ENCODE measurements around the gene CST7. TPM values are rescaled to one million over a fixed set of nuclear protein-coding genes. Genes with fewer than 3 reads are reported as not detected.
A peak's percentile ranks its signal among the peaks of the same experiment; 100 is the strongest.

The CST7 gene
- polyA plus RNA-seq (2011; rRNA removed) (not detected in 2 replicates), polyA plus RNA-seq (2017; fragmentation: RNase III; extraction: RNeasy Plus Mini Kit Qiagen cat#74134 plus additional on column Dnase treatment) (not detected in 3 replicates), polyA minus RNA-seq (2011; rRNA and poly(A)+ RNA removed) (not detected in 2 replicates)
- polyA plus RNA-seq (2012; cell fraction: cytosol; rRNA removed) = not detected in 2 replicates
- polyA plus RNA-seq (2012; cell fraction: nucleus; rRNA removed) = not detected in 2 replicates

GRCh38 chr20:24948939-24949679 is at the start of gene CST7:
CST7 (plus strand) TSS chr20:24949269; CDS start chr20:24949506, 237 bp downstream.
- Histone ChIP-seq H3K4me2 (no peak within 1 kb of the TSS), H3K4me1 (no peaks in the 10 kb centered on the region), H3K4me3 (no peak within 1 kb of the TSS), H3K9me3 (peaks cover 5% of the 10 kb centered on the region; the same call in 1 of the 3 replicates), H3K27ac (no peak within 1 kb of the TSS)
- WGBS (ENCODE audit: missing lambda C conversion rate) = 43% methylated on average over 19 of the region's 20 CpGs
- DNase-seq (ENCODE audit: low read depth in 1 of 2, low spot score in 1 of 2) (no peak), ATAC-seq (peak; percentile 6 to 40; a peak in 3 of 6 replicates), FAIRE-seq (no peak)
- TF ChIP-seq MYC (IDR thresholded peaks at IDR 0.05; ENCODE audit: borderline replicate concordance, low read length) (no peak), RNF2 (IDR thresholded peaks at IDR 0.05; ENCODE audit: borderline replicate concordance, low read depth) (no peak), EHMT2 (IDR thresholded peaks at IDR 0.05; ENCODE audit: low read depth) (no peak), RFX5 (IDR thresholded peaks at IDR 0.05) (no peak), MAZ (IDR thresholded peaks at IDR 0.05; ENCODE audit: borderline replicate concordance, low read depth, low read length) (no peak), PHF8 (IDR thresholded peaks at IDR 0.05; ENCODE audit: borderline replicate concordance, low read depth) (no peak), KDM5A (IDR thresholded peaks at IDR 0.05) (no peak), FOSL2 (IDR thresholded peaks at IDR 0.05) (no peak), FOSL2 (CRISPR knock-in tag; IDR thresholded peaks at IDR 0.05) (no peak), HEYL (CRISPR knock-in tag; IDR thresholded peaks at IDR 0.05) (no peak), MAFK (IDR thresholded peaks at IDR 0.05; ENCODE audit: partially characterized antibody) (no peak), HES2 (IDR thresholded peaks at IDR 0.05) (no peak), POLR2AphosphoS2 (conservative IDR thresholded peaks at IDR 0.05; ENCODE audit: low read length) (no peak), BHLHE40 (IDR thresholded peaks at IDR 0.05; ENCODE audit: low read depth, low read length) (no peak), HDAC2 (IDR thresholded peaks at IDR 0.05) (no peak), FOSB (CRISPR knock-in tag; IDR thresholded peaks at IDR 0.05) (no peak), CHD2 (IDR thresholded peaks at IDR 0.05; ENCODE audit: low read length, partially characterized antibody) (no peak), ZC3H11A (IDR thresholded peaks at IDR 0.05) (no peak), SMC3 (IDR thresholded peaks at IDR 0.05) (no peak), E2F6 (IDR thresholded peaks at IDR 0.05; ENCODE audit: borderline replicate concordance, low read depth) (no peak), REST (IDR thresholded peaks at IDR 0.05) (no peak)
- ChIA-PET CTCF (no interaction called here), POLR2A (no interaction called here)

GRCh38 chr20:24906806-24907205 is 42.3 kb upstream of the CST7 start:
- ChIA-PET CTCF (no interaction called here), POLR2A (no interaction called here)
- DNase-seq (ENCODE audit: low read depth in 1 of 2, low spot score in 1 of 2) = no peak
- Histone ChIP-seq H3K4me2 (no peak overlapping the region), H3K9me3 (peaks cover 20% of the 10 kb centered on the region; the same call in 2 of the 3 replicates), H3K4me3 (no peak overlapping the region), H3K27ac (no peak overlapping the region), H3K4me1 (no peaks in the 10 kb centered on the region)
- FAIRE-seq = no peak
- 60% methylated on average over 1 of the region's 1 CpG for WGBS (ENCODE audit: missing lambda C conversion rate)
- peak; percentile 57 for TF ChIP-seq ZFP36 (IDR thresholded peaks at IDR 0.05; ENCODE audit: borderline replicate concordance, partially characterized antibody)
- no peak for TF ChIP-seq FOXS1 (CRISPR knock-in tag; IDR thresholded peaks at IDR 0.05)
- TF ChIP-seq CHD2 (IDR thresholded peaks at IDR 0.05; ENCODE audit: low read length, partially characterized antibody) = no peak
- no peak; a peak in 1 of 4 replicates for TF ChIP-seq CEBPB (IDR thresholded peaks at IDR 0.05)
- TF ChIP-seq RAD21 (conservative IDR thresholded peaks at IDR 0.05 in 1 of 2, IDR thresholded peaks at IDR 0.05 in 1 of 2) = no peak
- no peak for TF ChIP-seq HOXB13 (CRISPR knock-in tag; IDR thresholded peaks at IDR 0.05; ENCODE audit: low read depth)
- no peak for TF ChIP-seq EHF (CRISPR knock-in tag; IDR thresholded peaks at IDR 0.05)
- no peak for TF ChIP-seq MYC (IDR thresholded peaks at IDR 0.05; ENCODE audit: borderline replicate concordance, low read length)
- no peak for ATAC-seq
